Lung (tissue), 4 donors: ENCODE measurements around the gene CYP24A1. TPM values are rescaled to one million over a fixed set of nuclear protein-coding genes. Genes with fewer than 3 reads are reported as not detected.

Source experiments
- polyA plus RNA-seq, 2 donors: library from polyadenylated mRNA; stranded (reverse); fragments of 200-250 nt; gene quantifications; one replicate each; pipeline ENCODE4 v1.2.1, GENCODE V29; 2013
- total RNA-seq, 2 donors: library from RNA; depleted of rRNA in 1 of 2; stranded (reverse); fragments of >200 nt in 1 of 2; gene quantifications; one replicate each; pipeline ENCODE4 v1.2.1, GENCODE V29; 2014 to 2021
- donor health status: Bipolar disorder and iron deficiency.
- donor health status: healthy.
- donor health status: DM: yes; HTN: yes; CAD: no.

Gene CYP24A1
- total and polyA plus RNA-seq, 4 donors = 0.30 to 5.9 (median 1.1) TPM

Other genes starting within 250 kb of the CYP24A1 start
- 1 to 10 TPM; 1.7 to 4.0 TPM for gene BCAS1, start 103.4 kb downstream of the CYP24A1 start, total RNA-seq
- gene BCAS1, start 103.4 kb downstream of the CYP24A1 start, polyA plus RNA-seq = 1 to 10 TPM; 1.2 to 2.9 TPM
- 10 to 100 TPM; 15.9 to 51.8 TPM for gene PFDN4, start 34.1 kb upstream of the CYP24A1 start, total RNA-seq
- 10 to 100 TPM; 35.0 to 83.6 TPM for gene PFDN4, start 34.1 kb upstream of the CYP24A1 start, polyA plus RNA-seq